GM18951 (cell line): ENCODE data around the gene PIAS1.

Experiments
- POLR2A ChIP-seq: IDR thresholded peaks from 4 replicates; pipeline ENCODE4 v1.6.1; 2011; ENCODE audit warnings: mild to moderate bottlenecking; ENCODE audit not compliant: insufficient read length, insufficient read depth; ENCODE audit errors: extremely low read depth
- in situ Hi-C: fragments of 300-500 bp; cut with MboI; formaldehyde crosslinking; loops from one replicate; pipeline ENCODE4 v1.12.0; 2022; ENCODE audit warnings: low sequenced_read_pairs, mixed read lengths, inconsistent platforms; ENCODE audit not compliant: unreplicated experiment

Gene PIAS1

DNA sequence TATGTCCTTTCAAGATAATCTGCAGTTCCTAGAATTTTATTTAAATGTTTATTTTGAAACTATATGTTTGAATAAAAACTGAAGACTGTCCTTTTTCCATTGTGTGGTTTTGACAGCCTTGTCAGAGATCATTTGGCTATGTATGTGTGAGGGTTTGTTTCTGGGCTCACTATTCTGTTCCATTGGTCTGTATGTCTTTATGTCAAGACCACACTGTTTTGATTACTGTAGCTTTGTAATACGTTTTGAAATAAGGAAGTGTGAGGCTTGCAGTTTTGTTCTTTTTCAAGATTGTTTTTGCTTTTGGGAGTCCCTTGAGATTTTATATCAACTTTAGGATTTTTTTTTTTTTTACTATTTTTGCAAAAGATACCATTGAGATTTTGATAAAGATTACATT lies 42.0 kb downstream of the PIAS1 start:
- in situ Hi-C loops, result no loop called here
- no peak for TF ChIP-seq POLR2A

GRCh38 chr15:68097029-68097428 lies 42.9 kb downstream of the PIAS1 start:
- in situ Hi-C loops, result no loop called here

GRCh38 chr15:68098465-68098864 lies 44.4 kb downstream of the PIAS1 start:
- in situ Hi-C loops, result no loop called here
- no peak for TF ChIP-seq POLR2A

More at GRCh38 chr15:68097029-68097428, 42.9 kb downstream of the PIAS1 start:
- TF ChIP-seq POLR2A, result no peak

GRCh38 chr15:68100194-68100593 lies 46.1 kb downstream of the PIAS1 start:
- no peak for TF ChIP-seq POLR2A
- in situ Hi-C loops, result no loop called here

DNA sequence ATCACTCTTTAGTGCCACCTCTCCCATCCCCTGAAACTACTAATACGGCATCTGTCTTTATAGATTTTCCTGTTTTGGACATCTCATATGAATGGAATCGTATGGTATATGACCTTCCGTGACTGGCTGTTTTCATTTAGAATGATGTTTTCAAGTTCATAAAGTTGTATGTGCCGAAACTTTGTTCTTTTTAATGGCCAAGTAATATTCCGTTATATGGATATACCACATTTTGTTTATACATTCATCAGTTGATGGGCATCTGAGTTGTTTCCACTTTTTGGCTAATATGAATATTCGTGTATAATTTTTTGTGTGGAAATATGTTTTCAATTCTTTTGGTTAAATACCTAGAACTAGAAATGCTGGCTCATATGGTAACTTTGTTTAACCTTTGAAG lies 49.5 kb downstream of the PIAS1 start:
- no peak for TF ChIP-seq POLR2A
- in situ Hi-C loops, result no loop called here

- in situ Hi-C loops, result no loop called here
- no peak for TF ChIP-seq POLR2A
Observed at GRCh38 chr15:68106656-68107055, 52.5 kb downstream of the PIAS1 start.

DNA sequence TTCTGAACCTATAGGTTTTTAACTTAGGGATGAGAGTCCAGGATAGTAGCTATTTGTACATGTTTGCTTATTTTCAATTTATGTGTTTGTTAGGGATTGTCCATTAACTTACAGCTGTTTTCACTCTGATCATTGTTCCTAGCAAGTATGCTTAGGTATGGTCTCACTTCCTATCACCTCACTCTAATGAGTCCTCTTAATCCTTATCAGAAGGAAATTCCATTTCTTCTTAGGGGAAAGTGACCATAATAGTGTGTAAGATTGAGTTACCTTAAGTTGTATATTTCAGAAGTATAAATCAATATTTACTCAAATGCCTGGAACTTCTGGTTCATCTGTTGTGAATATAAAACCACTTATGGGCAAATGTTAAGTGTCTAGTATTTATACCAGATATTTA lies 53.0 kb downstream of the PIAS1 start:
- TF ChIP-seq POLR2A, result no peak
- in situ Hi-C loops, result no loop called here

GRCh38 chr15:68112706-68113105 lies 58.6 kb downstream of the PIAS1 start:
- in situ Hi-C loops, result no loop called here
- TF ChIP-seq POLR2A, result no peak

DNA sequence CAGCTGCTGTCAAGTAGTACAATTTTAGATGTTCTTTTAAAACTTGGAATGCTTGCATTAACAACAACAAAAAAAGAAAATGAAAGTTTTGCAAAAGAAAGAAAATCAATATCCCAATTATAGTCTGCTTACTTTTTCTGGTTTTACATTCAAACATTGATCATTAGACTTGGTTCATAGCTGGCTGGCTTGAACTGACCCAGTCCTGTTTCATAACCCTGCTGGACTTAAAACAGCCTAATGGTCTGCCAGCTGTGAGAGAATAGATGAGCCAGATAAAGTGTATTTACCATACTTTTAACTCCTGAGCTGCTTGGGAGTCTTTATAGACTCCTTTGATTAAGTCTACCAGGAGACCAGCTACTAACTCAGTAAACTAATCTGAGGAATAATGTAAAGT lies 59.2 kb downstream of the PIAS1 start:
- in situ Hi-C loops, result no loop called here
- TF ChIP-seq POLR2A, result no peak

DNA sequence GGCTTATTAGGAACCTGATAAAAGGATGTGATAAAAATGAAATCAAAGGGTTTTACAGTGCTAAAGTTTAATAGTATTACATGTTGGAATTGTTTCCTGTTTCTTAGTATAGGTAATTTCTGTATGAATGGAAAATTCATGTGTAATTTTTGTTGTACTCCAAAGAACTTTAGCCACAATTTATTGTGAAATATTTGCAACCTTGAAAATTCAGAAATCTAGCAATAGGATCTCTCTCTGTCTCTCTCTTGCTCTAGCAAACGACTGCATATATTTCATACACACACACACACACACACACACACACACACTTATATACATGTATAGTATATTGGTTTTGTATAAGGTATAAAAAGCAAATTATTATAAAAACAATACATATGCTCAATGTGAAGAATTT lies 59.6 kb downstream of the PIAS1 start:
- TF ChIP-seq POLR2A, result no peak
- in situ Hi-C loops, result no loop called here

DNA sequence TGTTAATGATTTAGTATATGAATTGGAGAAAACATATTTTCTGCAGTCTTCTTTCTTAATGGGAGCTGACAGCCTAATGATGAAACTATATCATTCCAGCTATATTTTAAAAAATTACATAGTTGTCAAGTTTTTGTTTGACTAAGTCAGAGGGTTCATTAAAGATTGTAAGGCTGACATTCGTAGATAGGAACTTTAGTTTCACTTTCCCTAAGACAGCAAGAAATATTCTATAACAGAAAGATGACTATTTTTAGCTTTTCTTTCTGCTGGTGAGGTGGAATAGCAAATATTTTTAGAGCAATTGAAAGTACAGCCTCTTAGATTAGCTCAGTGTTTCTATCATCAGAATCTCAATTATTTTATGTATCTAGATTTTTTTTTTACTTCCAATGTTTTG lies 60.2 kb downstream of the PIAS1 start:
- no peak for TF ChIP-seq POLR2A
- in situ Hi-C loops, result no loop called here

- in situ Hi-C loops, result no loop called here
- no peak for TF ChIP-seq POLR2A
Observed at GRCh38 chr15:68114840-68115239, 60.7 kb downstream of the PIAS1 start.

DNA sequence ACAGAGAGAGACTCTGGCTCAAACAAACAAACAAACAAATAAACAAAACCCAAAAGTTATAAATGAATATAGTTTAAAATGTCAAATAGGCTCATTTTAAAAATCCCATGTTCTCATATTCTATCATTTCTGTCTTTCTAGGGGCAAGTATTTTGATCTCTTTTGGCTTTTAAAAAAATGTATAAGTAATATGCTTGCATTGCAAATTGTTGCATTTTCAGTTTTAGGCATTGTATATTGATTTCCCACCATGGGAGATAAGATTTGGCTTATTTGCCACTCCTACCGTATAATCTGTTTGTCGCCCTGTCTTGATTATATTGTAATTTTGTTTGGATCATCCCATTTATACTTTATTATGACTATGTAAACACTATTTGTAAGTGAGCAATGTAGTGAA lies 70.6 kb downstream of the PIAS1 start:
- no peak for TF ChIP-seq POLR2A
- in situ Hi-C loops, result no loop called here

DNA sequence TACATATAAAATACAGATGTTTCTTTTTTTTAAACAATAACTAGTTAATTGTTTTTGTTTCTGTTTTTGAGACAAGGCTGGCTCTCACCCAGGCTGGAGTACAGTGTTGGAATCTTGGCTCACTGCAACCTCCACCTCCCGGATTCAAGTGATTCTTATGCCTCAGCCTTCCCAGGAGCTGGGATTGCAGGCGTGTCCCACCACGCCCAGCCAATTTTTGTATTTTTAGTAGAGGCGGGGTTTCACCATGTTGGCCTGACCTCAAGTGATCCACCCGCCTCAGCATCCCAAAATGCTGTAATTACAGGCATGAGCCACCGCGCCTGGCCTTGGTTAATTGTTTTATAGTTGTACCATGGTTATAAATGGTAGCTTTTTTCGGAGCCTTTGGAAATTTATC lies 72.3 kb downstream of the PIAS1 start:
- in situ Hi-C loops, result no loop called here
- no peak for TF ChIP-seq POLR2A

DNA sequence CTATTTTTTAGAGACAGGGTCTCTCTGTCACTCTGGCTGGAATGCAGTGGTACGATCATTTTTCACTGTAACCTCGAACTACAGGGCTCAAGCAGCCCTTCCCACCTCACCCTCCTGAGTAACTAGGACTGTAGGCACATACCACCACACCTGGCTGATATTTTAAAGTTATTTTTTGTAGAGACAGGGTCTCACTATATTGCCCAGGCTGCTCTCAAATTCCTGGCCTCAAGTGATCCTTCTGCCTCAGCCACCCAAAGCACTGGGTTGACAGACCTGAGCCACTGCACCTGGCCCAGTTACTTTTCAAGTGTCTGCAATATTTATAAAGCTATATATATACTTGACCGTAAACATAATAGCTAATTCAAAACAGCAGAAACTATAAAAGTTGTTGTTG lies 75.0 kb downstream of the PIAS1 start:
- in situ Hi-C loops, result no loop called here
- TF ChIP-seq POLR2A, result no peak

GRCh38 chr15:68130851-68131250 lies 76.7 kb downstream of the PIAS1 start:
- in situ Hi-C loops, result no loop called here
- no peak for TF ChIP-seq POLR2A

- in situ Hi-C loops, result no loop called here
- TF ChIP-seq POLR2A, result no peak
Observed at GRCh38 chr15:68137096-68137495, 83.0 kb downstream of the PIAS1 start.
